HK-2 (cell line): ENCODE measurements around the gene ABCA7.
A peak's percentile ranks its signal among the peaks of the same experiment; 100 is the strongest.
"Not testable (repeated sequence)": the region's sequence is repeated elsewhere in the genome, so short reads cannot be mapped to it uniquely, and the experiment has no call there.

Experiments used
- DNase-seq: peaks from one replicate; pipeline ENCODE4 v3.0.0-alpha.2; 2018; ENCODE audit not compliant: unreplicated experiment

Gene ABCA7

DNA sequence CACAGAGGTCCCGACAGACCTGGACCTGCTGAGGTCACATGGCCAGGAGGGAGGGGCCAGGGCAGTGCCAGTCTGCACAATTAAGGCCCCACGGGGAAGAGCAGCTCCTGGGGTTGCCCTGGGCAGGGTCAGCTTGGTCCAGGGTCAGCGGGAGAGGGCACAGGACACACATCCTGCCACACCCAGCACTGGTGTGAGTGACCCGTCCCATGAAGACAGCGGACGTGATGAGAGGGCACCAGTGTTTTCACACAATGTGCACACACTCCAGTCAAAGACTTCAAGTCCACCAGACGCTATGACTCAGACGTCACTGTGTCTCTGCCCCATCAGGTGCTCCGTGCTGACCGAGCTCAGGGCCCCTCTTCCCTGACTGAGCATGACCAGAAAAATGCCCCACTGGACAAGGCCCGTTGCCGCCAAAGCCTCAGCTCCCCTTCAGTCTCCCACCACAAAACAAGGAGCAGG, 23.2 kb upstream of the ABCA7 start:
- DNase-seq: peak; percentile 90

DNA sequence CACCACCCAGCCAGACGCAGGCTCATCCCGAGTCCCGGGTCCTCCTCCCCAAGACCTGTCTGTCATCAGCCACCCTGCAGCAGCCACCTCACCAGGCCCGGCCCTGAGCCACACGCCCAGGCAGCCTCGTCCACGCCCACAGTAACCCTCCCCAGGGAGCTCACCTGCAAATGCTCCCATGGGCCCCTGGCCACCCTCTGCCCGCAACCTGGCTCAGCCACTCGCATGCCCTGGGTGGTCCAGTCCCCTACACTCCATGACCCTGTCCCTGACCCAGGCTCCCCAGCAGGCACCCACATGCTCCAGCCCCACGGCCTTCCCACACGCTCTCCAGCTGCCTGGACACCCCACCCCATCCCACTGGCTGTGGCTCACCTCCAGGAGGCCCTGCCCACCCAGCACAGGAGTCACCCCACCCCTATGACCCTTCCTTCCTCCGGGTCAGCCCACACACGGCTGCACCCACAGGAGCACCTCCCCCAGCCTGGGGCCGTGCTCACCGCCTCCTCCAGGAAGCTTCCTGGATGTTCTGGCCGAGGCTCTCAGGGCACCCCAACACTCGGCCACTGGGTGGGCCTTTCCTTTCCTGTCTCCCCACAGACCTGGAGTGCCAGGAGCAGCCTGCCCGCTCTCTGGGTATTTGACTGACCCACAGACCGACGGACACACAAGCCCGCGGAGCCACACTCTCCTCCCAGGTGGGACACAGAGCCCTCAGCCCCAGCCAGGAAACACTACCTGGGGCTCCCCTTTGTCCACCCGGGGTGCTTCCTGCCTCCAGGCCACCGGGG, 22.6 kb upstream of the ABCA7 start:
- DNase-seq: peak; percentile 82

- no peak for DNase-seq
Measured at GRCh38 chr19:1017906-1018305, 22.0 kb upstream of the ABCA7 start.

- DNase-seq: no peak
Measured at GRCh38 chr19:1018393-1018792, 21.5 kb upstream of the ABCA7 start.

DNA sequence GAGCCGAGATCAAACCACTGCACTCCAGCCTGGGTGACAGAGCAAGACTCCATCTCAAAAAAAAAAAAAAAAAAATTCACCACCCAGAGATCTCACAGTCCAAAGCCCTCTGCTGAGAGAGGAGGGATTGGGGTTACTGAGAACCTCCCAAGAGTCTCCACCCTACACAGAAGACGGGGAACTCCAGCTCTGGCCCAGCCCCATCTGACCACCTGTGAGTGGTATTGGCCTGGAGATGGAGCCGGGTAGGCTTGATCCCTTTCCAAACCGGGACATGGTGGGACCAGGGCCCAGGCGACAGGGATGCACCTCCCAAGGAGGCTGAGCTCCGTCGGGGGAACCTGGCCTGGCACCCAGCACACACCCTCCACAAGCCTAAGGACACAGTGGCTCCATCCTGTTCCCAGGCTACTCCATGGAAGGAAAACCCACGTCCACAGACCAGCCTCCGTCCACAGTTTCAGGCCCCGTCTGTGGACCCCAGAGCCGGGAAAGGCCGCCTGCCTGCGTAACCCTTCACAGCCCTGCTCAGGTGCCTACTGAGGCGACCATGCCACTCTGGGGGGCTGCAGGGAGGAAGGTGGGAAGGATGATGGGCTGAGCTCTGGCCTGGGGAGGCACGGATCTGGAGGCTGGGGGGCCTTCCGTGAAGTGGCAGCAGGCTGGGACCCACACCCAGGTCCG, 20.8 kb upstream of the ABCA7 start:
- no peak for DNase-seq

- no peak for DNase-seq
Measured at GRCh38 chr19:1019616-1019961, 20.3 kb upstream of the ABCA7 start.

DNA sequence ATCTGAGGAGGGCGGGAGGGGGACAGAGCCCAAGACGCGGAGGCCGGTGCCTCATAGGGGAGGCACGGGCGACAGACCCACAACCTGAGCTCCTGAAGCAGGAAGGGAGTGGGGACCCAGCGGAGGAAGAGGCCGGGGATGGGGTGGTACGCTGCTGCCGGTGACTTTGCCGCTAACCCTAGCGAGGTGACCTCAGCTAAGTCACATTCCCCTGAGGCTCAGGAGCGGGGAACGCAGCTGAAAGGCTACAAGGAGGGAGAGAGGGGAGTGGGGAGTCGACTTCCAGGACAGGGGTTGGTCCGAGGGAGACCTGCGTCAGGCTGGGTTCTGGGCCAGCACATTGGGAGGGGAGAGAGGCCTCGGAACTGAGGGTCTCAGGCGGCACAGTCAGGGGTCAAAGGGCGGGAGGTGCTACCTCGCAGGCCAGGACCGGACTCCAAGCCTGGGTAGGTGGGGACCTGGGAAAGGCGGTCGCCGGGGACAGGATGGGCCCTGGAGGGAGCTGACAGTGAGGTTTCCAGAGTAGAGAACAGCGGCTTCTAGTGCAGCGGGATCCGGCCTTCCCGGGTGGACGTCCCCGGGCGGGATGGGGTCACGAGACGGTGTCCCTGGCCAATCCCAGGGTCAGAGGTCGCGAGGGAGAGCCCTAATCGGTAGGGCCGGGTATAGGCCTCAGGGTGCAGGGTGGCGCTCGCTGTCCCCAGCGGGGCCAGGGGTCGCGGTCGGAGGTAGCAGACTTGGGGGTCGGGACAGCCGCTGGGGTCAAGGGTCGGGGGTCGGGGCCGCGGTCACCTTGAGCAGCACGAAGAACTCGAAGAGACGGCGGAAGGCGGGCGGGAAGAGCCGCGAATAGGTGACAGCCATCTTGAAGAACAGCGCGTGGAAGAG, 19.7 kb upstream of the ABCA7 start:
- no peak for DNase-seq

- DNase-seq: peak; percentile 96
Measured at GRCh38 chr19:1020868-1021425, 19.0 kb upstream of the ABCA7 start, which contains the start of gene TMEM259. Gene TMEM259 (minus strand): TSS chr19:1021123. CDS start chr19:1020996, 127 bp downstream.

DNA sequence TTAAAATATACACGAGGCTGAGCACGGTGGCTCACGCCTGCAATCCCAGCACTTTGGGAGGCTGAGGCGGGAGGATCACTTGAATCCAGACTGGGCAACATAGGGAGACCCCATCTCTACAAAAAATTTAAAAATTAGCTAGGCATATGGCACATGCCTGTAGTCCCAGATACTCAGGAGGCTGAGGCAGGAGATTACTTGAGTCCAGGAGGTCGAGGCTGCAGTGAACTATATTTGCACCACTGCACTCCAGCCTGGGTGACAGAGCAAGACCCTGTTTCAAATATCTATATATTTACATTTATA, 16.1 kb upstream of the ABCA7 start:
- DNase-seq: not testable (repeated sequence)

DNA sequence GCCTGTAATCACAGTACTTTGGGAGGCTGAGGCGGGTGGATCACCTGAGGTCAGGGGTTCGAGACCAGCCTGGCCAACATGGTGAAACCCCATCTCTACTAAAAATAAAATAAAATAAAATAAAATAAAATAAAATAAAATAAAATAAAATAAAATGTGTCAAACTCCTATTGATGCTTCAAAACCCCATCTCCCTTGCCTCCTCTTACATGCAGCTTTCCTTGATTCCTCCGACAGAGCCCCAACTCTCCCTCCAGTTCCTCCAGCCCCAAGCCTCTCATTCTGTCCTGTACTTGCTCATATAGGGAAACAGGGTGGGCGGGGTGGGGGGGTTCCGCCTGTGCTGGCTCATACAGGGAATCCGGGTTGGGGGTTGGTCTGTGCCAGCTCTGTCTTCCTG, 14.8 kb upstream of the ABCA7 start:
- DNase-seq: not testable (repeated sequence)

DNA sequence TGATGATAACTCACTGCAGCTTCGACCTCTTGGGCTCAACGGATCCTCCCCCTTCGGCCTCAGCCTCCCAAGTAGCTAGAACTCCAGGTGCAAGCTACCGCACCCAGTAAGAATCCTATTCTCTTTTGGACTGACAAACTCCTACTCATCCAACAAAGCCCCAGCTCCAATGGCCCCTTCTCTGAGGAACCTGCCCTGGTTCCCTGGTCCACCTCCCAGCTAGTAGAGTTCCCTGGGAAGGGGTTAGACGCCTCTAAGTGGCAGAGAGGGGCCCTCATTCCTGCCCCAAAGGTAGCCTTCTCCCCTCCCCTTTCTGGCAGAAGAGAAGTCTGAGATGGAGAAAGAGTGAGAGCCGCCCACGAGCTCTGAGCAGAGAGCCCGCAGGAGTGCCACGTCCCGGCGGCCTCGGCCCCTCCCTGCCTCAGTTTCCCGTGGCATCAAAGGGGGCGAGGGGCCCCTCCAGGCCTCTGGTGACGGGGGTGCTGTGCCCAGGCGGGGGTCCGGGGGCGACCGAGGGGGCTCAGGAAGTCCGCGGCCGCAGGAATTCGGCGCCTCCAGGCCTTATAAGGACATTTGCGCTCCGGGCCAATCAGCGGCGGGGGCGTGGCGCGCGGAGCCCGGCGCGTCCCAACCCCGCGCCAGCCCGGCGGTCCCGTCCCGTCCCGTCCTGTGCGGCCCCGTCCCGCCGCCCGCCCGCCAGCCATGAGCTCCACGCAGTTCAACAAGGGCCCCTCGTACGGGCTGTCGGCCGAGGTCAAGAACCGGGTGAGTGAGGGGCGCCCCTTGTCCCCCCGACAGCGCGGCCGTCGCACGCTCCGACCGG, 13.7 kb upstream of the ABCA7 start, which contains the start of gene CNN2:
CNN2 (plus strand) TSS at position 649 of the 823 bp plus-strand sequence; CDS start at position 703, 54 bp downstream.
- peak; percentile 88 for DNase-seq

- DNase-seq: peak; percentile 33
Measured at GRCh38 chr19:1026783-1027649, 12.9 kb upstream of the ABCA7 start.

- DNase-seq: peak; percentile 38
Measured at GRCh38 chr19:1027650-1028061, 12.3 kb upstream of the ABCA7 start.

DNA sequence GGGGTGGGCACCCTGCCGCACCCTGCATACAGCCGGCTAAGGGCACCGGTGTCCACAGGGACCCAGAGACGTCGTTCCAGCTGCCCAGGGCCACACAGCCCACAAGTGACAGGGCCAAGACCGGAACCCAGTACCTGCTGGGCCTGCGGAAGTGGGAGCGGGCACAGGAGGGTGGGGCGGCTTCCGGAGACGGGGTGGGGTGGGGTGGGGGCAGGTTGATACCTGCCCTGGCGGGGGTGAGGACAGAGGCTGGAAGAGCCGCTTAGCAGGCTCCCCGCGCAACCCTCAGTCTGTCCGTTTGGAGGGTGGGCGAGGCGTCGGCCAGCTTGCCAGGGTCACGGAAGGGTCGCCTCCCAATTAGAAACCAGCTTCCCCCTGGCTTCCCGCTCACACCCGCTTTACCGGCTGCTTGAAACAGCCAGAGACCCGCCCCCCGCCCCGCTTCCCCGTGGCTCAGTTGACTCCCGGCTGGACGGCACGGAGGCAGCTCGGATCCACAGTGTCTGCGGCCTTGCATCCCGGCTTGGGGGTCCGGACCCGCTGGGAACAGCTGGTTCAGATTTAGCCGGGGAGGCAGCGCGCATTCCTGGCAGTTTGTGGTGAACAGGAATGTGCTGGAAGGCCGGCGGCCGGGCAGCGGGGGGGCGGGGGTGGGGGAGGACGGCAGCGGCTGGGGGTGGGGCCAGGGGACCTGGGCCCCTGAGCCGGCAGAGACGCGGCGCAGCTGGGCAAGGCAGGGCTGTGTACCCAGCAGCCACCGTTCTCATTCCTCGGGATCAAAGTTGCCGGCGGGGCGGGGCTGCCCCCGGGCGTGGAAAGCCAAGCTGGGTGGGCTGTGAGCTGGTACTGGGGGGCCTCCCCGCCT, 11.6 kb upstream of the ABCA7 start:
- peak; percentile 88 for DNase-seq

DNA sequence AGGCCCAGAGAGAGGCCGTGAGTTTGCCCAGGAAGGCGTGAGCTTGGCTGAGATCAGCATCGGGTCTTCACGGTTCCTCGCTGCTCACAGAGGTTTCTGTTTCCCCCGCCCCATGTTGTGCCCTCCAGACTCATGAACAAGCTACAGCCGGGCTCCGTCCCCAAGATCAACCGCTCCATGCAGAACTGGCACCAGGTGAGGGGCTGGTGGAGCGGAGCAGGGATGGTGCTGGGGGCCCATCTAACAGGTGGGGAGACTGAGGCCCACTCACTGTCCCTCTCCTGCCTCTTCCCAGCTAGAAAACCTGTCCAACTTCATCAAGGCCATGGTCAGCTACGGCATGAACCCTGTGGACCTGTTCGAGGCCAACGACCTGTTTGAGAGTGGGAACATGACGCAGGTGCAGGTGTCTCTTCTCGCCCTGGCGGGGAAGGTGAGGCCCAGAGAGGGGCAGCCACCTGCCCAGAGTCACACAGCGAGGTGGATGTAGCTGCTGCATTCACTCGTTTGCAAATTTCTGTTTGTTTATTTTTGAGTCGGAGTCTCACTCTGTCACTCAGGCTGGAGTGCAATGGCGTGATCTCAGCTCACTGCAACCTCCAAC, 7.5 kb upstream of the ABCA7 start:
- DNase-seq: no peak

DNA sequence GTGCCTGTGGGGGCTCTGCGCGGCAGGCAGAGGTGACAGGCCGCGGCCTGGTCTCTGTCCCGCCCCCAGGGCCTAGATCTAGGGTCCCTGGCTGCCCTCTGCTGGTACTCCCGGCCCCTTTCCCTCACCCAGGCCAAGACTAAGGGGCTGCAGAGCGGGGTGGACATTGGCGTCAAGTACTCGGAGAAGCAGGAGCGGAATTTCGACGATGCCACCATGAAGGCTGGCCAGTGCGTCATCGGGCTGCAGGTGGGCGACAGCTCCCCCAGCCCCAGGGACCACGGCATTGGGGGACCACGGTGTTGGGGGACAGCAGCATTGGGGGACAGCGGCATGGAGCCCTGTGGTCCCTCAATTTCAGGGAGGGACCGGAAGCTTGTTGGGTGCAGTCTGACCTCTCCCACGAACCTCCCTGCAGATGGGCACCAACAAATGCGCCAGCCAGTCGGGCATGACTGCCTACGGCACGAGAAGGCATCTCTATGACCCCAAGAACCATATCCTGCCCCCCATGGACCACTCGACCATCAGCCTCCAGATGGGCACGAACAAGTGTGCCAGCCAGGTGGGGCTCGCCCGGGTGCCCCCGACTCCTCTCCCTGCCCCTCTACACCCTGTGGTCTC, 3.8 kb upstream of the ABCA7 start:
- DNase-seq: no peak

GRCh38 chr19:1037621-1038064, 2.3 kb upstream of the ABCA7 start:
- DNase-seq: no peak
